Kidney epithelial cell (primary cell): ENCODE measurements around the gene VPS13A. TPM values are rescaled to one million over a fixed set of nuclear protein-coding genes. Genes with fewer than 3 reads are reported as not detected.

Experiments
- DNase-seq: peaks from one replicate; pipeline ENCODE4 v3.0.0-alpha.2; 2010; ENCODE audit warnings: low read depth
- H3K27me3 ChIP-seq: 2 replicates; pipeline ENCODE4 v1.6.0; 2011; ENCODE audit warnings: low read length; ENCODE audit not compliant: control insufficient read depth, insufficient read depth
- H3K36me3 ChIP-seq: 2 replicates; pipeline ENCODE4 v1.5.1; 2011; ENCODE audit warnings: low read length; ENCODE audit not compliant: control insufficient read depth, insufficient read depth
- H3K4me3 ChIP-seq: 2 replicates; pipeline ENCODE4 v1.5.1; 2011; ENCODE audit warnings: low read depth, mild to moderate bottlenecking, control low read depth, low read length
- CTCF ChIP-seq: IDR thresholded peaks from 2 replicates; pipeline ENCODE4 v1.5.1; 2011; ENCODE audit warnings: mild to moderate bottlenecking, moderate library complexity, low read length, control low read depth, inconsistent platforms; ENCODE audit not compliant: insufficient read depth, poor library complexity, severe bottlenecking
- total RNA-seq: library from RNA; depleted of rRNA; stranded (reverse); fragments of >200 nt; gene quantifications from 2 replicates; pipeline ENCODE4 v1.2.3, GENCODE V29; 2015

VPS13A gene
- total RNA-seq, 1 donor from 2014 or later: 16.3 TPM

- no peak for TF ChIP-seq CTCF
- Histone ChIP-seq H3K36me3 (no peaks in the 10 kb centered on the region), H3K27me3 (no peaks in the 10 kb centered on the region), H3K4me3 (no peak overlapping the region)
- DNase-seq: no peak
These were observed 243.3 kb downstream of the VPS13A start for GRCh38 chr9:77420641-77421040.

- no peak for TF ChIP-seq CTCF
- no peaks in the 10 kb centered on the region for H3K36me3 ChIP-seq
- DNase-seq: no peak
- no peaks in the 10 kb centered on the region for H3K27me3 ChIP-seq
- no peak overlapping the region for H3K4me3 ChIP-seq
These were observed 244.4 kb downstream of the VPS13A start for GRCh38 chr9:77421506-77422265.

DNA sequence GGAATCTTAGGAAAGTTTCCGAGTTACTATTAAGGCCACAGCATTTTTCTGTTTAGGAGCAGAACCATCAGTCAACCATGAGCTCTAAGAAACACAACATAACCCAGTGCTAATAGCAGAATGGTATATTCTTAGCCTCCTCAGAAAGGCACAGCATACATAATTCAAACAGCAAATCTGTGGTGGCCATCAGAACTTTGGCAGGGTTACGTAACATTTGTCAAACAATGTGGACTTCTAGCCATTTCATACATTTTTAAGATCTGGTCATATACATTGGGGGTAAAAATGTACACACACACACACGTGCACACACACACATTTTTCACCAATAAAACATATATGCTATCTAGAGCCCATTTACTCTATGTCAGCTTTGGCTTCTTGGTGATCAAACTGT is 245.6 kb downstream of the VPS13A start:
- no peak for DNase-seq
- no peak for TF ChIP-seq CTCF

GRCh38 chr9:77423841-77424240 is 246.5 kb downstream of the VPS13A start:
- DNase-seq: no peak
- no peaks in the 10 kb centered on the region for H3K36me3 ChIP-seq
- no peaks in the 10 kb centered on the region for H3K27me3 ChIP-seq
- H3K4me3 ChIP-seq: no peak overlapping the region
- TF ChIP-seq CTCF: no peak

More for the DNA sequence above, 245.6 kb downstream of the VPS13A start:
- Histone ChIP-seq H3K36me3 (no peaks in the 10 kb centered on the region), H3K27me3 (no peaks in the 10 kb centered on the region), H3K4me3 (no peak overlapping the region)

GRCh38 chr9:77424993-77425392 is 247.7 kb downstream of the VPS13A start:
- DNase-seq: no peak
- no peak overlapping the region for H3K4me3 ChIP-seq
- no peaks in the 10 kb centered on the region for H3K27me3 ChIP-seq
- no peaks in the 10 kb centered on the region for H3K36me3 ChIP-seq
- no peak for TF ChIP-seq CTCF

DNA sequence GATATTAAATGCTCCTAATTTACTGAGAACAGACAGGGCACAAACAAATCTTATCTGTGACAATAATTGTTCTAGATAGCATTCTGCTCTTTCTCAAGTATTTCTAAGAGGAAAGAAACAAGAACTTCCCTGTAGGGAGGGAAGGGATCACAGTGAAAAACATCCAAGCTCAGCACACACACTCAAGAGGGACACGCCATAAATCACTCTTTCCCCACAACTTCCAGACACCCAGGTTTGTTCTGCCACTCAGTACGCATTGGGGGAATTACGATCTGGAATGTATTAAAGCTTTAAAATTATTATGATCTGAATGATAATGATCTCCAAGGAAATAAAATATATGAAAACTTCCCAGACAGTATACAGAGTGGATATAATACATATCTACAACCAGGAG is 249.4 kb downstream of the VPS13A start:
- TF ChIP-seq CTCF: no peak
- H3K27me3 ChIP-seq: no peaks in the 10 kb centered on the region
- DNase-seq: no peak

More for the DNA sequence above, 249.4 kb downstream of the VPS13A start:
- Histone ChIP-seq H3K4me3 (no peak overlapping the region), H3K36me3 (no peaks in the 10 kb centered on the region)
